KBM-7 (cell line): ENCODE measurements around the gene GRAMD4.

Experiments used
- DNase-seq: peaks from one replicate; pipeline ENCODE4 v3.0.0-alpha.2; 2015
- in situ Hi-C: fragments of 300-500 bp; cut with MboI; formaldehyde crosslinking; loops from 2 replicates; pipeline ENCODE4 v1.14.3; 2020; ENCODE audit warnings: low sequenced_read_pairs, low pct_unique_long_range_greater_than_20kb, mixed read lengths

The GRAMD4 gene

GRCh38 chr22:46676479-46676878, 56.3 kb downstream of the GRAMD4 start:
- in situ Hi-C loops = no loop called here
- no peak for DNase-seq

- in situ Hi-C loops = no loop called here
- no peak for DNase-seq
Observed at GRCh38 chr22:46676881-46677280, 56.7 kb downstream of the GRAMD4 start.

DNA sequence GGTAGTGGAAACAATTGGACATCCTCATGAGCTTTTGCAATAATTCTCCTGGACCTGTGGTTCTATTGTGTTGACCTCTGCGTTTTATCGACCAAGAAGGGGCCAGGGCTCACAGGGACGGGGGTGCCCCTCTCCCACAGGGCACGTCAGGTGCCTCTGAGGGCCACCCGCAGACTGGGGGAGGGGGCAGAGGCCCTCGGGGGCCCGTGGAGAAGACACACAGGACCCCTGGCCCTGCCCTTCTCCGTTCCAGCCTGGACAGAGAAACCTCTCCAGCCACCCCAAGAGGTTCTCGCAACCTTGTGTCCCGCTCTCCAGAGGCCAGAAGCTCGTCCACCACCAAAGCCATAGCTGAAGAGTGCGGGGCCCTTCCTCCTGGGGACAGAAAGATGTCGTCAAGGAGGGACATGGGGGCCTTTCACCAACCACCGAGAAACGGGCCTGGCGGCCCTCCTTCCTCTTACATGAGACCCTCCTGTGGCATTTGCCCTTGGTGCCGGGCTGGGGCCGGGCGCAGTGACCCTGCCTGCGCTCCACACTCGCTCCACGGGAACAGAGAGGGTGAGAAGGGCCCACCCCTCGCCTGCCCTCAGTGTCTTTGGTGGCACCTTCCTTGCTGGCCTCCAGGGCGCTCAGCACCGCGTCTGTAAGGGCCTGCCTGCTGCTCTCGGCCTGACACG, 57.3 kb downstream of the GRAMD4 start:
- no peak for DNase-seq
- in situ Hi-C loops = no loop called here

DNA sequence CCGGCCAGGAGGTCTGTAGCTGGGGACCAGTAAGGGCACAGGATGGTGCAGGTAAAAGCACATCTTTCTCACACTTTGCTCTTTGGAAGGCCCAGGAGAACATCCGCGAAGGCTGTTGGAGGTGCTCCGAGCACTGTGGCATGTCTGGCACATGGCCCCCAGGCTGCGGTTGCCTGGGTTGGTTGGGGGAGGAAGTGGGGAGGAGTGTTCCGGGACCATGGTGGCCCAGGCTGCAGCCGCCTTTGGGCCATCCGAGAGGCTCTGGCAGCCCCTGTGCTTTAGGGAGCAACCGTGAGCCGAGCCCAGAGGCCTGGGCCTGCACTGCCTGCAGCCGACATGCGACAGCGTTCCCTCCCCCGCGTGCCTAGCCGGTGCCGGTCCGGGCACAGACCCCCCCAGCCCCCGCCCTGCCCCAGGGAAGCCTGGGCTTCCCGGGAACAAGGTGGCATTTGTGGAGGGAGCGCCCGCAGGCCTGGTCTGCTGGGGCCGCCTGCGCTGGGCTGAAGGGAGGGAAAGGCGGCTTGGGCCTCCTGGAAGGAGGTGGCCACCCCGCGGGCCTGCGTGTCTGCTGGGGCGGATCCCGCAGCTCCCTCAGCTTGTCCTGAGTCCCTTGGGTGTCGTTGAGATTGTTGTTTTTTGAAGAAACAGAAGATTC, 57.9 kb downstream of the GRAMD4 start:
- no peak for DNase-seq
- in situ Hi-C loops = no loop called here

GRCh38 chr22:46678785-46679700, 58.9 kb downstream of the GRAMD4 start:
- in situ Hi-C loops = no loop called here
- no peak for DNase-seq

- in situ Hi-C loops = no loop called here
- DNase-seq = no peak
Observed at GRCh38 chr22:46679706-46680269, 59.6 kb downstream of the GRAMD4 start.

DNA sequence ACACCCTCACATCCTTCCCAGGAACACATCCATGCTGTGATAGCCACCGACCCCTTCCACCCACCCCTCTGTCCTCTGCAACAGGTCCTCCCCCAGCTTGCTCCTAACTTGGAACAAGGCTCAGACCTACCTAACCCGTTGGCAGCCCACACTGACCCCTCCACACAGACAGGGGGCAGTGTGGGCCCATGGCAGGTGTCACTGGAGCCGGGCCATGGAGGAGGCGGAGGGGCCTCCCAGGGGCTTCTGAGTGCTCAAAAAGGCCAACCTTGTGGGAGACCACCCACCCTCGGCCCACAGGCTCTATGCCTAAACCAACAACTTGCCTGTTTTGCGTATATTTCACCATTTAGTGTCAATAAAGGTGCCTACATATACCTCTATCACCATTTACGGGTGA, 60.8 kb downstream of the GRAMD4 start:
- peak; percentile 15 for DNase-seq
- in situ Hi-C loops = no loop called here

DNA sequence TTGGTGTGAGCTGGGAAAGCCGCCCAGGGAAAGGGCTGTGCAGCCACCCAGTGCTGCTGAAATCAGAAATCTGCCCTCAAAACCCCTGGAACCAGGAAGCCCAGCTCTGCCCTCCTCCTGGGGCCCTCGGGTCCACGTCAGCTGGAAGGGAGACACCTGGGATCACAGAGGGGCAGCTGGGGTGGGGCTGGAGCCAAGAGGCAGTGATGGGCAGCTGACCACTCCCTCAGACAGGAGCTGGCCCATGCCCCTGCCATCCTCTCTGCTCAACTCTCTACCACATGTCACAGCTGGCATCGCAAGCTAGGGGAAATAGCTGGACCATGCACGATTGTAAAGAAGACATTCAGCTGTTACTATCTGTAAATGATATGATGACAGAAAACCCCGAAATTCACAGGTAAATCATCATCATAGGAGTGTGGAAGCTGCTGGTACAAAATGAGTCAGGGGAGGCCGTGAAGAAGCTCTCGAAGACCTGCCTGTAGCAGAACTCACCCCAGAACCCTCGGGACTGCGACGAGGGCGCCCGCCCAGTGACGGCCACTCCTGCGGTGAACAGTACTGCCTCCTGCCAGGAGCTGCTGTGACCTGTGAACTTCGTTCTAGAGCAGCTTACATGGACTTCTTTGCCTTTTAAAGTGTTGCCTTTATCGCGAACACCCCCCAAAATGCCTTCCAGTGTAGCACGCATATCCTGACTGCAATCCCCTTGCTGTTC, 62.0 kb downstream of the GRAMD4 start:
- in situ Hi-C loops = no loop called here
- DNase-seq = no peak

GRCh38 chr22:46684706-46685105, 64.5 kb downstream of the GRAMD4 start:
- DNase-seq = peak; percentile 52
- in situ Hi-C loops = no loop called here

- in situ Hi-C loops = no loop called here
- DNase-seq = no peak
Observed at GRCh38 chr22:46686221-46687047, 66.2 kb downstream of the GRAMD4 start.

GRCh38 chr22:46687048-46687444, 66.9 kb downstream of the GRAMD4 start:
- no peak for DNase-seq
- in situ Hi-C loops = no loop called here

DNA sequence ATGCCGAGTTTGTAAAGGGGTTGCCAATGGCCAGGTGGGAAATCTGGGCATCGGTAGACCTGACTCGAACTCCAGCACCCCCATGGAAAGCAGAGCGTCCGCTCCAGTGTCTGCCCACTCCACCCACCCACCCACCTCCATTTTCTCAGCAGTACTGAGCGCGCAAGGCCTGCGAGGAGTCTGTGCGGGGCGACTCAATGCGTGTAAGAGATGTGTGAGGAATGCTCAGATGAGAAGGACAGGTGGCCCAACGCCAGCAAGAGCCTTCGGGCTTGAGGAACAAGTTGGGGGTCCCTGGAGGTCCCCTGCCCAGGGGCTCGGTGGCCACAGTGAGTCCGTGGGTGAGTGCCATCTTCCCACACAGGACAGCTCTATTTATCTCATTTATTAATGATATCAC, 67.3 kb downstream of the GRAMD4 start:
- DNase-seq = no peak
- in situ Hi-C loops = no loop called here

DNA sequence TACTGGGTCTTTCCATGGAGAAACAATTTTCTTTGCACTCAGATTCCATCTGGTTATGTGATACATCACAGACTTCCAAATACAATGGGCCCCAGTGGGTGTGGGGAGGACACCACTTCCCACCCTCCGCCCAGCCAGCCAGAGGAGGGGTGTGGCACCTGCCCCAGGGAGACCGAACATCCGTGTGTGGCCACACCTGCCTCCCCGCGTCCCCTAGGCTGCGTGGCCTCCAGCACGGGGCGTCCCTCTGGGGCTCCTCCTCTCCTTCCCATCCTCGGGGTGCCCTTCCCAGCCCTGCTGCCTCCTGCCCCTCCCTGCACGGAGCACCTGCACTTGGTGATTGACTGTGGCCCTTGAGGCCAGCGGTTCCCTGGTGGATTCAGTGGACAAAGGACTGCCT, 68.8 kb downstream of the GRAMD4 start:
- in situ Hi-C loops = no loop called here
- DNase-seq = no peak

- in situ Hi-C loops = no loop called here
- no peak for DNase-seq
Observed at GRCh38 chr22:46690146-46690545, 70.0 kb downstream of the GRAMD4 start.

DNA sequence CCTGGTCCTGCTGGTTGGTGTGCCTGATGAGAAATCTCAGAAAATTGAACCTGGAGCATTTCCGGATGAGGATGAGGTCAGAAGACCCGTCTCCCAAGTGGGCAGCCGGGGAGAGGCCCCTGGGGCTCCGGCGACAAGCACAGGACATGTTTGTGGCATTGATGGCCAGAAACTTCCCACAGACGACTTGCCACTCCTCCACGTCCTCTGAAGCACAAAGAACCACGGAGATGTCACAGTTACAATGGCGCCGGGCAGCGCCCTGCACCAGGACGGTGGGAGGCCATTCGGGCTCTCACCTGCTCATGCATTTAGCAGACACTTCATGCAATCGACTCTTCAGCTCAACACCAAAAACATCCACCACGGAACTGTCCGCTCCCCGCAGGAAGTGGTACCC, 71.4 kb downstream of the GRAMD4 start:
- DNase-seq = no peak
- in situ Hi-C loops = no loop called here

DNA sequence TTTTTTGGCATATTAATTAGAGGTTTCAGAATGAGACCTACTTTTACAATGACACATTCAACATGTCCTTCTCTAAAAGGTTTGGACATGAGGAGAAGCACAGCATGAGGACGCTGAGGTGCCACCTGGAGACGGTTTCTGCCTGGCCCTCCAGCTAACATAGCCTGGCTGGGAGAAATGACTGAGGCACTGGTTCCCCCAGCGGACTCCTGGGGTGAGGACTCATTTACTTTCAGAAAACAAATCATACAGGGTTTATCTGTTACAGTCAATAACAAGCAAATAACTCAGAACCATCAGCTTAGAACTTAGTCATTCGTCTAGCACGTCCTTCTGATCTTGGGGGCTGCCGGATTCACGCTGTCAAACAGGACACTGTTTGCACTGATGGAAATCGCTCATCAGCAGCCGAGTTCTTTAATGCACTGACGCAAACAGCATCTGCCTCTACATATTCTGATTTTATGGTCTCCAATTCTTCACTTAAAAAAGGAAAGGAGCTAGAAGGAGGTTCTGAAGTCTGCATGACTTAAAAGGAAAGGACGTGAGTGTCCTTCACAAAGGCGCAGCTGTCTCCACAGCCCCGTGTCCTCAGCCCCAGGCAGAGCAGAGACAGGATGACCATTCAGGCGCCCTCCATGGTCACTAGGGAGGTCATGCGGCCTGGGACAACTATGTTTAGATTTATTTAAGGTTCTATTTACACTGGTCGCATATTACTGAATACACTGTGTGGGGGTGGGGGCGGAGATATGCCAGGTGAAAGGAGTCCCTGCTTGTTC, 73.6 kb downstream of the GRAMD4 start:
- in situ Hi-C loops = no loop called here

GRCh38 chr22:46694416-46695170, 74.4 kb downstream of the GRAMD4 start:
- in situ Hi-C loops = no loop called here

More for the DNA sequence above, 73.6 kb downstream of the GRAMD4 start:
- DNase-seq = no peak

More at GRCh38 chr22:46694416-46695170, 74.4 kb downstream of the GRAMD4 start:
- DNase-seq = no peak
